GM23338 (cell line): ENCODE results near the gene SORCS2. TPM values are rescaled to one million over a fixed set of nuclear protein-coding genes. Genes with fewer than 3 reads are reported as not detected.

ENCODE experiments used
- ATAC-seq: fragments of 200-7000 bp; cut with Tn5 transposase; 3 replicates; pipeline ENCODE4 v1.9.1; 2020
- DNase-seq: peaks from one replicate; pipeline ENCODE4 v3.0.0-alpha.2; 2015; ENCODE audit warnings: low spot score
- H2AFZ ChIP-seq: fragments of 200-600 bp; sonication (generic); 2 replicates; pipeline ENCODE4 v1.8.0; 2016; ENCODE audit warnings: antibody characterized with exemption, mild to moderate bottlenecking, moderate library complexity
- H3F3A ChIP-seq: fragments of 200-600 bp; sonication (generic); replicated peaks from 2 replicates; pipeline ENCODE4 v1.8.0; 2017; ENCODE audit warnings: antibody characterized with exemption, mixed run types, low read depth
- H3K27ac ChIP-seq: fragments of 200-600 bp; sonication (generic); 2 replicates; pipeline ENCODE4 v1.6.1; 2016; ENCODE audit warnings: low read depth
- H3K27me3 ChIP-seq: fragments of 200-600 bp; sonication (generic); 2 replicates; pipeline ENCODE4 v1.8.0; 2016; ENCODE audit warnings: mild to moderate bottlenecking, mixed run types, moderate library complexity; ENCODE audit not compliant: insufficient read depth
- H3K36me3 ChIP-seq: fragments of 200-600 bp; sonication (generic); 2 replicates; pipeline ENCODE4 v1.8.0; 2016; ENCODE audit warnings: mild to moderate bottlenecking; ENCODE audit not compliant: insufficient read depth
- H3K4me1 ChIP-seq: fragments of 200-600 bp; sonication (generic); 2 replicates; pipeline ENCODE4 v1.8.0; 2016; ENCODE audit warnings: mild to moderate bottlenecking, moderate library complexity; ENCODE audit not compliant: insufficient read depth
- H3K4me2 ChIP-seq: fragments of 200-600 bp; sonication (generic); 2 replicates; pipeline ENCODE4 v1.7.1; 2017; ENCODE audit warnings: mixed run types
- H3K4me3 ChIP-seq: fragments of 200-600 bp; sonication (generic); 2 replicates; pipeline ENCODE4 v1.6.1; 2016; ENCODE audit warnings: mixed run types
- H3K79me2 ChIP-seq: fragments of 200-600 bp; sonication (generic); replicated peaks from 2 replicates; pipeline ENCODE4 v1.8.0; 2017; ENCODE audit warnings: mild to moderate bottlenecking; ENCODE audit not compliant: insufficient read depth
- H3K9me2 ChIP-seq: fragments of 200-600 bp; sonication (generic); 2 replicates; pipeline ENCODE4 v1.8.0; 2017; ENCODE audit not compliant: insufficient read depth
- H4K20me1 ChIP-seq: fragments of 200-600 bp; sonication (generic); replicated peaks from 2 replicates; pipeline ENCODE4 v1.8.0; 2017; ENCODE audit warnings: mild to moderate bottlenecking; ENCODE audit not compliant: insufficient read depth
- H3K27ac Mint-ChIP-seq: 2 replicates; pipeline ENCODE4 v1.8.0; 2020; ENCODE audit warnings: inconsistent platforms, mild to moderate bottlenecking, moderate library complexity, mixed read lengths
- H3K27me3 Mint-ChIP-seq: 3 replicates; pipeline ENCODE4 v1.8.0; 2022; ENCODE audit warnings: low read depth, mild to moderate bottlenecking, moderate library complexity, mixed read lengths, inconsistent platforms; ENCODE audit not compliant: insufficient read depth, poor library complexity
- H3K36me3 Mint-ChIP-seq: 3 replicates; pipeline ENCODE4 v1.8.0; 2021; ENCODE audit warnings: low read depth, mild to moderate bottlenecking, inconsistent platforms, moderate library complexity, mixed read lengths
- H3K4me1 Mint-ChIP-seq: 3 replicates; pipeline ENCODE4 v1.8.0; 2020; ENCODE audit warnings: mild to moderate bottlenecking, inconsistent platforms, mixed read lengths
- H3K4me3 Mint-ChIP-seq: 3 replicates; pipeline ENCODE4 v1.8.0; 2021; ENCODE audit warnings: moderate library complexity, mild to moderate bottlenecking, inconsistent platforms, mixed read lengths
- H3K9me3 Mint-ChIP-seq: 3 replicates; pipeline ENCODE4 v1.8.0; 2020; ENCODE audit warnings: moderate library complexity, mild to moderate bottlenecking, inconsistent platforms, mixed read lengths
- EZH2 ChIP-seq: fragments of 200-600 bp; sonication (generic); IDR thresholded peaks from one replicate; pipeline ENCODE4 v1.8.0; 2017; ENCODE audit warnings: antibody characterized with exemption, mild to moderate bottlenecking, low read depth; ENCODE audit not compliant: unreplicated experiment
- POLR2AphosphoS5 ChIP-seq: IDR thresholded peaks from 2 replicates; pipeline ENCODE4 v1.6.1; 2016; ENCODE audit warnings: antibody characterized with exemption, low read depth
- STAT1 ChIP-seq: IDR thresholded peaks from one replicate; pipeline ENCODE4 v1.6.1; 2016; ENCODE audit warnings: antibody characterized with exemption; ENCODE audit not compliant: unreplicated experiment
- ZNF114 ChIP-seq: fragments of 250-450 bp; sonication (Bioruptor Pico); IDR thresholded peaks from 2 replicates; pipeline ENCODE4 v1.5.0; 2020; ENCODE audit warnings: mild to moderate bottlenecking, moderate library complexity
- ZNF331 ChIP-seq: fragments of 250-450 bp; sonication (Bioruptor Pico); IDR thresholded peaks from 2 replicates; pipeline ENCODE4 v1.5.0; 2020; ENCODE audit warnings: low read depth, mild to moderate bottlenecking, moderate library complexity
- polyA plus RNA-seq: library from polyadenylated mRNA; unstranded; fragments of >200 nt; fragmentation: Nextera tagmentation; extraction: Ambion mirVana; gene quantifications from 2 replicates; pipeline ENCODE4 v1.2.1, GENCODE V29; 2016
- total RNA-seq: library from RNA; depleted of rRNA; stranded (reverse); fragments of >200 nt; shearing (Covaris generic); gene quantifications from 2 replicates; pipeline ENCODE4 v1.2.3, GENCODE V29; 2014
- TF ChIP-seq, protein P1 (sequence below): IDR thresholded peaks from one replicate; pipeline ENCODE4 v1.6.1; 2018; ENCODE audit warnings: antibody characterized with exemption; ENCODE audit not compliant: unreplicated experiment
- TF ChIP-seq, protein P2 (sequence below): IDR thresholded peaks from 2 replicates; pipeline ENCODE4 v1.6.1; 2016; ENCODE audit warnings: antibody characterized with exemption
- TF ChIP-seq, protein P3 (sequence below): fragments of 250-450 bp; sonication (Bioruptor Pico); IDR thresholded peaks from 2 replicates; pipeline ENCODE4 v1.5.0; 2020; ENCODE audit warnings: mild to moderate bottlenecking, moderate library complexity
- TF ChIP-seq, protein P4 (sequence below), 2 experiments: fragments of 200-600 bp in 1 of 2; sonication (generic) in 1 of 2; conservative IDR thresholded peaks; 2 replicates each; pipeline versions ENCODE4 v1.5.1 to v1.6.1; 2016 to 2017; ENCODE audit warnings: antibody characterized with exemption in 2 of 2, low read depth in 2 of 2, mild to moderate bottlenecking in 2 of 2, moderate library complexity in 1 of 2

Gene SORCS2
- total and polyA plus RNA-seq, 2 experiments from 2014 or later = 0.47 to 2.4 TPM

DNA sequence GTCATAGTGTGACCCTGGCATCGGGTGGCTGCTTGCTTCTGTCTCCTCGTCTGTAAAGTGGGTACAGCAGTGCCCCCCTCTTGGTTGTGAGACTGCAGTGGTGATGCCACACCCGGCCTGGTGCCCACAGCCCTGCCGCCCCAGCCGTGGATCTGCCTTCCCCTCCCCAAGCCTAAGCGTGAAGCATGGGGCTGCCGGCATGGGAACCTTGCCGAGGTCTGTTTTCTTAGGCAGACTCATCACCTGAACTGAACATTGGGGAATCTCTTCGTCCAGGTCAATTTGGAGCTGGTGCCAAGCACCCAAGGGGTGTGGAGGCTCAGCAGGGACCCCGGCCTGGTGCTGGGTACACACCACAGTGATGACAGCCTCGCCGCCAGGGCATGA, 134.0 kb downstream of the SORCS2 start:
- H3K9me2 ChIP-seq = no peaks in the 10 kb centered on the region
- H3K4me3 ChIP-seq = no peak overlapping the region
- no peaks in the 10 kb centered on the region for H3K27me3 ChIP-seq
- ATAC-seq (no peak), DNase-seq (no peak)
- peaks cover 9% of the 10 kb centered on the region for H3K4me1 Mint-ChIP-seq
- no peaks in the 10 kb centered on the region for H3K79me2 ChIP-seq
- H4K20me1 ChIP-seq = no peaks in the 10 kb centered on the region
- no peaks in the 10 kb centered on the region for H3K4me1 ChIP-seq
- H3K4me3 Mint-ChIP-seq = no peak overlapping the region
- H3K27ac Mint-ChIP-seq = no peak overlapping the region
- H3K9me3 Mint-ChIP-seq = no peaks in the 10 kb centered on the region
- H3K27ac ChIP-seq = no peak overlapping the region
- H2AFZ ChIP-seq = no peak overlapping the region
- peaks cover 9% of the 10 kb centered on the region for H3K27me3 Mint-ChIP-seq
- no peaks in the 10 kb centered on the region for H3K36me3 ChIP-seq
- H3F3A ChIP-seq = no peaks in the 10 kb centered on the region
- no peaks in the 10 kb centered on the region; the same call in 2 of the 3 replicates for H3K36me3 Mint-ChIP-seq
- TF ChIP-seq ZNF331 (CRISPR knock-in tag) = no peak
- no peak for TF ChIP-seq EZH2
- TF ChIP-seq, protein P1, sequence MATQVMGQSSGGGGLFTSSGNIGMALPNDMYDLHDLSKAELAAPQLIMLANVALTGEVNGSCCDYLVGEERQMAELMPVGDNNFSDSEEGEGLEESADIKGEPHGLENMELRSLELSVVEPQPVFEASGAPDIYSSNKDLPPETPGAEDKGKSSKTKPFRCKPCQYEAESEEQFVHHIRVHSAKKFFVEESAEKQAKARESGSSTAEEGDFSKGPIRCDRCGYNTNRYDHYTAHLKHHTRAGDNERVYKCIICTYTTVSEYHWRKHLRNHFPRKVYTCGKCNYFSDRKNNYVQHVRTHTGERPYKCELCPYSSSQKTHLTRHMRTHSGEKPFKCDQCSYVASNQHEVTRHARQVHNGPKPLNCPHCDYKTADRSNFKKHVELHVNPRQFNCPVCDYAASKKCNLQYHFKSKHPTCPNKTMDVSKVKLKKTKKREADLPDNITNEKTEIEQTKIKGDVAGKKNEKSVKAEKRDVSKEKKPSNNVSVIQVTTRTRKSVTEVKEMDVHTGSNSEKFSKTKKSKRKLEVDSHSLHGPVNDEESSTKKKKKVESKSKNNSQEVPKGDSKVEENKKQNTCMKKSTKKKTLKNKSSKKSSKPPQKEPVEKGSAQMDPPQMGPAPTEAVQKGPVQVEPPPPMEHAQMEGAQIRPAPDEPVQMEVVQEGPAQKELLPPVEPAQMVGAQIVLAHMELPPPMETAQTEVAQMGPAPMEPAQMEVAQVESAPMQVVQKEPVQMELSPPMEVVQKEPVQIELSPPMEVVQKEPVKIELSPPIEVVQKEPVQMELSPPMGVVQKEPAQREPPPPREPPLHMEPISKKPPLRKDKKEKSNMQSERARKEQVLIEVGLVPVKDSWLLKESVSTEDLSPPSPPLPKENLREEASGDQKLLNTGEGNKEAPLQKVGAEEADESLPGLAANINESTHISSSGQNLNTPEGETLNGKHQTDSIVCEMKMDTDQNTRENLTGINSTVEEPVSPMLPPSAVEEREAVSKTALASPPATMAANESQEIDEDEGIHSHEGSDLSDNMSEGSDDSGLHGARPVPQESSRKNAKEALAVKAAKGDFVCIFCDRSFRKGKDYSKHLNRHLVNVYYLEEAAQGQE = no peak
- TF ChIP-seq STAT1 = no peak
- TF ChIP-seq POLR2AphosphoS5 = no peak
- TF ChIP-seq ZNF114 (CRISPR knock-in tag) = no peak
- TF ChIP-seq, protein P2, sequence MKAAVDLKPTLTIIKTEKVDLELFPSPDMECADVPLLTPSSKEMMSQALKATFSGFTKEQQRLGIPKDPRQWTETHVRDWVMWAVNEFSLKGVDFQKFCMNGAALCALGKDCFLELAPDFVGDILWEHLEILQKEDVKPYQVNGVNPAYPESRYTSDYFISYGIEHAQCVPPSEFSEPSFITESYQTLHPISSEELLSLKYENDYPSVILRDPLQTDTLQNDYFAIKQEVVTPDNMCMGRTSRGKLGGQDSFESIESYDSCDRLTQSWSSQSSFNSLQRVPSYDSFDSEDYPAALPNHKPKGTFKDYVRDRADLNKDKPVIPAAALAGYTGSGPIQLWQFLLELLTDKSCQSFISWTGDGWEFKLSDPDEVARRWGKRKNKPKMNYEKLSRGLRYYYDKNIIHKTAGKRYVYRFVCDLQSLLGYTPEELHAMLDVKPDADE = no peak
- TF ChIP-seq, protein P3, sequence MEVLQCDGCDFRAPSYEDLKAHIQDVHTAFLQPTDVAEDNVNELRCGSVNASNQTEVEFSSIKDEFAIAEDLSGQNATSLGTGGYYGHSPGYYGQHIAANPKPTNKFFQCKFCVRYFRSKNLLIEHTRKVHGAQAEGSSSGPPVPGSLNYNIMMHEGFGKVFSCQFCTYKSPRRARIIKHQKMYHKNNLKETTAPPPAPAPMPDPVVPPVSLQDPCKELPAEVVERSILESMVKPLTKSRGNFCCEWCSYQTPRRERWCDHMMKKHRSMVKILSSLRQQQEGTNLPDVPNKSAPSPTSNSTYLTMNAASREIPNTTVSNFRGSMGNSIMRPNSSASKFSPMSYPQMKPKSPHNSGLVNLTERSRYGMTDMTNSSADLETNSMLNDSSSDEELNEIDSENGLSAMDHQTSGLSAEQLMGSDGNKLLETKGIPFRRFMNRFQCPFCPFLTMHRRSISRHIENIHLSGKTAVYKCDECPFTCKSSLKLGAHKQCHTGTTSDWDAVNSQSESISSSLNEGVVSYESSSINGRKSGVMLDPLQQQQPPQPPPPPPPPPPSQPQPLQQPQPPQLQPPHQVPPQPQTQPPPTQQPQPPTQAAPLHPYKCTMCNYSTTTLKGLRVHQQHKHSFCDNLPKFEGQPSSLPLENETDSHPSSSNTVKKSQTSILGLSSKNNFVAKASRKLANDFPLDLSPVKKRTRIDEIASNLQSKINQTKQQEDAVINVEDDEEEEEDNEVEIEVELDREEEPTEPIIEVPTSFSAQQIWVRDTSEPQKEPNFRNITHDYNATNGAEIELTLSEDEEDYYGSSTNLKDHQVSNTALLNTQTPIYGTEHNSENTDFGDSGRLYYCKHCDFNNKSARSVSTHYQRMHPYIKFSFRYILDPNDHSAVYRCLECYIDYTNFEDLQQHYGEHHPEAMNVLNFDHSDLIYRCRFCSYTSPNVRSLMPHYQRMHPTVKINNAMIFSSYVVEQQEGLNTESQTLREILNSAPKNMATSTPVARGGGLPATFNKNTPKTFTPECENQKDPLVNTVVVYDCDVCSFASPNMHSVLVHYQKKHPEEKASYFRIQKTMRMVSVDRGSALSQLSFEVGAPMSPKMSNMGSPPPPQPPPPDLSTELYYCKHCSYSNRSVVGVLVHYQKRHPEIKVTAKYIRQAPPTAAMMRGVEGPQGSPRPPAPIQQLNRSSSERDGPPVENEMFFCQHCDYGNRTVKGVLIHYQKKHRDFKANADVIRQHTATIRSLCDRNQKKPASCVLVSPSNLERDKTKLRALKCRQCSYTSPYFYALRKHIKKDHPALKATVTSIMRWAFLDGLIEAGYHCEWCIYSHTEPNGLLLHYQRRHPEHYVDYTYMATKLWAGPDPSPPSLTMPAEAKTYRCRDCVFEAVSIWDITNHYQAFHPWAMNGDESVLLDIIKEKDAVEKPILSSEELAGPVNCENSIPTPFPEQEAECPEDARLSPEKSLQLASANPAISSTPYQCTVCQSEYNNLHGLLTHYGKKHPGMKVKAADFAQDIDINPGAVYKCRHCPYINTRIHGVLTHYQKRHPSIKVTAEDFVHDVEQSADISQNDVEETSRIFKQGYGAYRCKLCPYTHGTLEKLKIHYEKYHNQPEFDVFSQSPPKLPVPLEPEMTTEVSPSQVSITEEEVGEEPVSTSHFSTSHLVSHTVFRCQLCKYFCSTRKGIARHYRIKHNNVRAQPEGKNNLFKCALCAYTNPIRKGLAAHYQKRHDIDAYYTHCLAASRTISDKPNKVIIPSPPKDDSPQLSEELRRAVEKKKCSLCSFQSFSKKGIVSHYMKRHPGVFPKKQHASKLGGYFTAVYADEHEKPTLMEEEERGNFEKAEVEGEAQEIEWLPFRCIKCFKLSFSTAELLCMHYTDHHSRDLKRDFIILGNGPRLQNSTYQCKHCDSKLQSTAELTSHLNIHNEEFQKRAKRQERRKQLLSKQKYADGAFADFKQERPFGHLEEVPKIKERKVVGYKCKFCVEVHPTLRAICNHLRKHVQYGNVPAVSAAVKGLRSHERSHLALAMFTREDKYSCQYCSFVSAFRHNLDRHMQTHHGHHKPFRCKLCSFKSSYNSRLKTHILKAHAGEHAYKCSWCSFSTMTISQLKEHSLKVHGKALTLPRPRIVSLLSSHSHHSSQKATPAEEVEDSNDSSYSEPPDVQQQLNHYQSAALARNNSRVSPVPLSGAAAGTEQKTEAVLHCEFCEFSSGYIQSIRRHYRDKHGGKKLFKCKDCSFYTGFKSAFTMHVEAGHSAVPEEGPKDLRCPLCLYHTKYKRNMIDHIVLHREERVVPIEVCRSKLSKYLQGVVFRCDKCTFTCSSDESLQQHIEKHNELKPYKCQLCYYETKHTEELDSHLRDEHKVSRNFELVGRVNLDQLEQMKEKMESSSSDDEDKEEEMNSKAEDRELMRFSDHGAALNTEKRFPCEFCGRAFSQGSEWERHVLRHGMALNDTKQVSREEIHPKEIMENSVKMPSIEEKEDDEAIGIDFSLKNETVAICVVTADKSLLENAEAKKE = no peak
- TF ChIP-seq, protein P4, sequence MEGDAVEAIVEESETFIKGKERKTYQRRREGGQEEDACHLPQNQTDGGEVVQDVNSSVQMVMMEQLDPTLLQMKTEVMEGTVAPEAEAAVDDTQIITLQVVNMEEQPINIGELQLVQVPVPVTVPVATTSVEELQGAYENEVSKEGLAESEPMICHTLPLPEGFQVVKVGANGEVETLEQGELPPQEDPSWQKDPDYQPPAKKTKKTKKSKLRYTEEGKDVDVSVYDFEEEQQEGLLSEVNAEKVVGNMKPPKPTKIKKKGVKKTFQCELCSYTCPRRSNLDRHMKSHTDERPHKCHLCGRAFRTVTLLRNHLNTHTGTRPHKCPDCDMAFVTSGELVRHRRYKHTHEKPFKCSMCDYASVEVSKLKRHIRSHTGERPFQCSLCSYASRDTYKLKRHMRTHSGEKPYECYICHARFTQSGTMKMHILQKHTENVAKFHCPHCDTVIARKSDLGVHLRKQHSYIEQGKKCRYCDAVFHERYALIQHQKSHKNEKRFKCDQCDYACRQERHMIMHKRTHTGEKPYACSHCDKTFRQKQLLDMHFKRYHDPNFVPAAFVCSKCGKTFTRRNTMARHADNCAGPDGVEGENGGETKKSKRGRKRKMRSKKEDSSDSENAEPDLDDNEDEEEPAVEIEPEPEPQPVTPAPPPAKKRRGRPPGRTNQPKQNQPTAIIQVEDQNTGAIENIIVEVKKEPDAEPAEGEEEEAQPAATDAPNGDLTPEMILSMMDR (conservative IDR thresholded peaks at IDR 0.05; ENCODE audit: low read depth in 2 of 2) = no peak
- no peak overlapping the region for H3K4me2 ChIP-seq
